K562 (cell line): ENCODE data around the gene EVL. TPM values are rescaled to one million over a fixed set of nuclear protein-coding genes. Genes with fewer than 3 reads are reported as not detected.

Source experiments
- ATAC-seq: fragments of 200-7000 bp; cut with Tn5 transposase; 3 replicates; pipeline ENCODE4 v1.9.1; 2020; ENCODE audit warnings: moderate library complexity
- BruUV-seq: library from RNA; stranded (reverse); fragments of 400-500 nt; replicated peaks from 2 replicates; lab custom pipeline; 2021; lab: Mats Ljungman, UMichigan
- CTCF ChIA-PET: fragments of 300-600 bp; formaldehyde crosslinking; extraction: SDS; loops from one replicate; lab custom pipeline; 2021; ENCODE audit warnings: low intra/inter-chr PET ratio; lab: Yijun Ruan, JAX
- POLR2A ChIA-PET: fragments of 300-600, 350-650 bp; sonication (Branson Sonifier 250); formaldehyde crosslinking; extraction: SDS; loops from one replicate; lab custom pipeline; 2021; ENCODE audit warnings: antibody characterized with exemption, inconsistent platforms; lab: Yijun Ruan, JAX
- DNase-seq, 4 experiments: peaks; one replicate each; pipeline versions ENCODE4 v3.0.0 to v3.0.0-alpha.2; 2011 to 2018; ENCODE audit warnings: low spot score in 3 of 4, mixed read lengths in 3 of 4; ENCODE audit errors: extremely low read depth in 1 of 4
- FAIRE-seq: peaks from 2 replicates; lab custom pipeline; 2011; peaks lifted over from hg19 to GRCh38; lab: Jason Lieb, UNC
- H2AFZ ChIP-seq: 2 replicates; pipeline ENCODE4 v1.6.0; 2011; ENCODE audit warnings: low read depth, low read length, control low read depth, inconsistent platforms
- H3K27ac ChIP-seq: fragments of 200-600 bp; 3 replicates; pipeline ENCODE4 v1.8.0; 2011; ENCODE audit warnings: low read depth, mild to moderate bottlenecking, control low read depth, inconsistent platforms, low read length, moderate library complexity, mixed read lengths; ENCODE audit errors: extremely low read depth
- H3K27me3 ChIP-seq, 2 experiments: fragments of 300-600 bp in 1 of 2; 2 replicates in 1 of 2; 3 replicates in 1 of 2; pipeline versions ENCODE4 v1.6.0 to v1.8.0; 2011; ENCODE audit warnings: inconsistent platforms in 2 of 2, low read length in 2 of 2, mild to moderate bottlenecking in 1 of 2, mixed read lengths in 1 of 2, moderate library complexity in 1 of 2; ENCODE audit not compliant: control insufficient read depth in 2 of 2, insufficient read depth in 2 of 2
- H3K36me3 ChIP-seq: fragments of 300-600 bp; 3 replicates; pipeline ENCODE4 v1.8.0; 2011; ENCODE audit warnings: mild to moderate bottlenecking, low read length, inconsistent platforms; ENCODE audit not compliant: control insufficient read depth, insufficient read depth
- H3K4me1 ChIP-seq, 2 experiments: fragments of 200-600 bp in 1 of 2; replicated peaks in 1 of 2; 2 replicates in 1 of 2; 3 replicates in 1 of 2; pipeline versions ENCODE4 v1.5.1 to v1.8.0; 2011; ENCODE audit warnings: inconsistent platforms in 2 of 2, low read length in 2 of 2, mild to moderate bottlenecking in 1 of 2, mixed read lengths in 1 of 2, moderate library complexity in 1 of 2; ENCODE audit not compliant: control insufficient read depth in 2 of 2, insufficient read depth in 2 of 2
- H3K4me2 ChIP-seq: 2 replicates; pipeline ENCODE4 v1.6.1; 2011; ENCODE audit warnings: low read length, control low read depth, inconsistent platforms, mixed read lengths; ENCODE audit not compliant: insufficient read depth
- H3K4me3 ChIP-seq: fragments of 200-600 bp; sonication (generic), shearing (Covaris generic); 2 replicates; pipeline ENCODE4 v1.5.1; 2016; ENCODE audit warnings: control low read depth, inconsistent platforms
- H3K79me2 ChIP-seq: fragments of 200-600 bp; 3 replicates; pipeline ENCODE4 v1.8.0; 2011; ENCODE audit warnings: low read length, inconsistent platforms; ENCODE audit not compliant: control insufficient read depth, insufficient read depth
- H3K9ac ChIP-seq, 2 experiments: 2 replicates each; pipeline versions ENCODE4 v1.6.0 to v1.6.1; 2011; ENCODE audit warnings: low read depth in 2 of 2, low read length in 2 of 2, control low read depth in 1 of 2, inconsistent platforms in 1 of 2, mild to moderate bottlenecking in 1 of 2, mixed read lengths in 1 of 2; ENCODE audit not compliant: insufficient read depth in 1 of 2
- H3K9me1 ChIP-seq: one replicate; pipeline ENCODE4 v1.6.0; 2011; ENCODE audit warnings: inconsistent platforms, mild to moderate bottlenecking, low read length, moderate library complexity; ENCODE audit not compliant: control insufficient read depth, insufficient read depth
- H3K9me3 ChIP-seq: replicated peaks from 2 replicates; pipeline ENCODE4 v1.5.1; 2011; ENCODE audit warnings: low read depth, low read length, inconsistent platforms; ENCODE audit not compliant: control insufficient read depth, insufficient read depth
- H4K20me1 ChIP-seq: replicated peaks from 2 replicates; pipeline ENCODE4 v1.6.1; 2011; ENCODE audit warnings: low read length, inconsistent platforms, mixed read lengths; ENCODE audit not compliant: control insufficient read depth, insufficient read depth
- ATF1 ChIP-seq, 2 experiments: fragments of 450-650 bp in 1 of 2; IDR thresholded peaks; 2 replicates each; pipeline ENCODE4 v1.6.1; 2016; ENCODE audit warnings: missing compliant biosample characterization in 1 of 2, missing genetic modification characterization in 1 of 2
- ETS1 ChIP-seq: conservative IDR thresholded peaks from 2 replicates; pipeline ENCODE4 v1.6.1; 2011; ENCODE audit warnings: low read depth, mild to moderate bottlenecking, low read length; ENCODE audit not compliant: control insufficient read depth
- EWSR1 ChIP-seq: fragments of 450-650 bp; IDR thresholded peaks from 2 replicates; pipeline ENCODE4 v1.6.1; 2018; ENCODE audit warnings: borderline replicate concordance, mild to moderate bottlenecking, low read depth, moderate library complexity; ENCODE audit not compliant: partially characterized antibody
- MNT ChIP-seq, 2 experiments: fragments of 450-650 bp; conservative IDR thresholded peaks; 2 replicates each; pipeline ENCODE4 v1.6.1; 2017; ENCODE audit warnings: mild to moderate bottlenecking in 2 of 2, moderate library complexity in 2 of 2
- OTX1 ChIP-seq: fragments of 450-650 bp; formaldehyde crosslinking; IDR thresholded peaks from 2 replicates; pipeline ENCODE4 v1.4.0; 2022; ENCODE audit warnings: mild to moderate bottlenecking
- THAP7 ChIP-seq: fragments of 250-450 bp; sonication (Bioruptor Pico); IDR thresholded peaks from 2 replicates; pipeline ENCODE4 v1.5.0; 2021
- ZNF143 ChIP-seq: sonication (generic); formaldehyde crosslinking; IDR thresholded peaks from 2 replicates; pipeline ENCODE4 v1.9.0; 2022; ENCODE audit warnings: mild to moderate bottlenecking, missing genetic modification reagents
- ZNF239 ChIP-seq: fragments of 250-450 bp; sonication (Bioruptor Pico); IDR thresholded peaks from 2 replicates; pipeline ENCODE4 v1.4.0; 2020; ENCODE audit warnings: mild to moderate bottlenecking
- ZNF24 ChIP-seq: fragments of 450-650 bp; IDR thresholded peaks from 2 replicates; pipeline ENCODE4 v1.6.1; 2016
- ZZZ3 ChIP-seq: fragments of 450-650 bp; IDR thresholded peaks from 2 replicates; pipeline ENCODE4 v1.6.1; 2016; ENCODE audit warnings: antibody characterized with exemption, mild to moderate bottlenecking, moderate library complexity
- WGBS: fragments of 100-300 bp; shearing (Covaris generic); methylation state at CpG from one replicate; pipeline ENCODE4 v1.1.6; 2016; ENCODE audit warnings: low coverage, mixed read lengths; ENCODE audit not compliant: insufficient coverage; ENCODE audit errors: missing lambda C conversion rate; 5-methylcytosine and 5-hydroxymethylcytosine counted together
- in situ Hi-C: fragments of 300-500 bp; cut with MboI; formaldehyde crosslinking; loops from 4 replicates; pipeline ENCODE4 v1.15.0; 2018; ENCODE audit warnings: inconsistent platforms, mixed read lengths
- intact Hi-C: fragments of 100-400 bp; cut with micrococcal nuclease; formaldehyde crosslinking; loops from 2 replicates; pipeline ENCODE4 v1.14.2; 2022
- polyA plus RNA-seq, 8 experiments: library from polyadenylated mRNA; depleted of rRNA in 4 of 8; stranded (reverse) in 5 of 8; unstranded in 3 of 8; fragments of >200 nt; fragmentation: Nextera tagmentation in 2 of 8; fragmentation: Illumina TruSeq in 1 of 8; extraction: Ambion mirVana in 2 of 8; extraction: Trizol in 1 of 8; gene quantifications; 2 replicates each; pipeline versions ENCODE4 v1.2.1 to v1.2.3, GENCODE V29; 2011 to 2014; ENCODE audit warnings: inconsistent platforms in 1 of 8, missing spikeins in 1 of 8
- total RNA-seq, 7 experiments: library from RNA; depleted of rRNA in 6 of 7; stranded (reverse); fragments of >200 nt in 6 of 7; fragmentation: Illumina TruSeq in 2 of 7; extraction: Trizol in 2 of 7; gene quantifications; 2 replicates each; pipeline versions ENCODE4 v1.2.1 to v1.2.3, GENCODE V29; 2011 to 2021; ENCODE audit warnings: low replicate concordance in 1 of 7
- TF ChIP-seq, protein P1 (sequence below): fragments of 250-450 bp; sonication (Bioruptor Pico); IDR thresholded peaks from 2 replicates; pipeline ENCODE4 v1.5.0; 2021; ENCODE audit warnings: mild to moderate bottlenecking, borderline replicate concordance
- TF ChIP-seq, protein P2 (sequence below): fragments of 250-450 bp; sonication (Bioruptor Pico); IDR thresholded peaks from 2 replicates; pipeline ENCODE4 v1.5.0; 2022; ENCODE audit warnings: mild to moderate bottlenecking
- TF ChIP-seq, protein P3 (sequence below): fragments of 450-650 bp; formaldehyde crosslinking; IDR thresholded peaks from 2 replicates; pipeline ENCODE4 v1.4.0; 2022; ENCODE audit warnings: mild to moderate bottlenecking, moderate library complexity

The EVL gene
- total and polyA plus RNA-seq, 9 of the 15 experiments (the other 6 are each of a cell fraction or from before 2014, with no cell fraction given): 2.9 to 43.4 (median 23.9) TPM

DNA sequence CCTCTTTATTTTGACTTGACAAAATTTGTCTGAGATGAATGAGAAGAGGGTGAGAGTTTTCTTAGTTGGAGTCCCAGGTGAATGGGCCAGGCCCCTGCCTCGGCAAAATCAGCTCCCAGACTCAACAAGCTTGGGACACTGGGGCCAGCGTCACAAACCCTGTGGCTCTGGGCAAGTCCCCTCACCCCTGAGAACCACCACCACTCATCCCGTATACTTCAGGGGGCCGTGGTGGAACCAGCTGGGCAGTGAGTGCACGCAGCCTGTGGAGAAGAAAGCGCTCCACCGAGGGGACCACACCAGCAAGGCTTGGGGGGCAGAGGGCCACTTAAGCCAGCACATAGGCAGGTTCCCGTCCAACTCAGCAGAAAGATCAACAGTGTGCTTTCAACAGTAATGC, 54.0 kb downstream of the EVL start:
- Histone ChIP-seq H3K27ac (no peak overlapping the region), H3K9me1 (no peaks in the 10 kb centered on the region), H3K4me2 (no peak overlapping the region), H2AFZ (no peak overlapping the region), H3K9ac (no peak overlapping the region), H3K36me3 (peaks cover 8% of the 10 kb centered on the region; the same call in 2 of the 3 replicates), H3K79me2 (no peaks in the 10 kb centered on the region), H3K4me1 (no peaks in the 10 kb centered on the region; a peak in 1 of 5 replicates), H4K20me1 (no peaks in the 10 kb centered on the region), H3K27me3 (no peaks in the 10 kb centered on the region), H3K9me3 (no peaks in the 10 kb centered on the region), H3K4me3 (no peak overlapping the region)
- intact Hi-C loops (no loop called here), in situ Hi-C loops (loop anchor here (5.0 to 10.0 kb wide), 2 partner anchors 47 to 134 kb away; no protein-coding TSS in a partner anchor)
- ATAC-seq (no peak), FAIRE-seq (no peak), DNase-seq (no peak)
- no TSS peak for BruUV-seq
- ChIA-PET POLR2A (interaction anchor here (1.7 kb wide), 1 partner anchor 9 kb away, joined by 7 read pairs; no protein-coding TSS in a partner anchor), CTCF (no interaction called here)
- 86% methylated on average over 2 of the region's 8 CpGs for WGBS
- TF ChIP-seq MNT (conservative IDR thresholded peaks at IDR 0.05) (no peak), ZNF143 (no peak), ETS1 (no peak), OTX1 (no peak), ATF1 (CRISPR knock-in tag; IDR thresholded peaks at IDR 0.05) (no peak), ATF1 (tag; IDR thresholded peaks at IDR 0.05) (no peak), ZZZ3 (no peak), ZNF24 (no peak), ZNF239 (CRISPR knock-in tag) (no peak), EWSR1 (no peak), THAP7 (CRISPR knock-in tag) (no peak)
- TF ChIP-seq, protein P1, sequence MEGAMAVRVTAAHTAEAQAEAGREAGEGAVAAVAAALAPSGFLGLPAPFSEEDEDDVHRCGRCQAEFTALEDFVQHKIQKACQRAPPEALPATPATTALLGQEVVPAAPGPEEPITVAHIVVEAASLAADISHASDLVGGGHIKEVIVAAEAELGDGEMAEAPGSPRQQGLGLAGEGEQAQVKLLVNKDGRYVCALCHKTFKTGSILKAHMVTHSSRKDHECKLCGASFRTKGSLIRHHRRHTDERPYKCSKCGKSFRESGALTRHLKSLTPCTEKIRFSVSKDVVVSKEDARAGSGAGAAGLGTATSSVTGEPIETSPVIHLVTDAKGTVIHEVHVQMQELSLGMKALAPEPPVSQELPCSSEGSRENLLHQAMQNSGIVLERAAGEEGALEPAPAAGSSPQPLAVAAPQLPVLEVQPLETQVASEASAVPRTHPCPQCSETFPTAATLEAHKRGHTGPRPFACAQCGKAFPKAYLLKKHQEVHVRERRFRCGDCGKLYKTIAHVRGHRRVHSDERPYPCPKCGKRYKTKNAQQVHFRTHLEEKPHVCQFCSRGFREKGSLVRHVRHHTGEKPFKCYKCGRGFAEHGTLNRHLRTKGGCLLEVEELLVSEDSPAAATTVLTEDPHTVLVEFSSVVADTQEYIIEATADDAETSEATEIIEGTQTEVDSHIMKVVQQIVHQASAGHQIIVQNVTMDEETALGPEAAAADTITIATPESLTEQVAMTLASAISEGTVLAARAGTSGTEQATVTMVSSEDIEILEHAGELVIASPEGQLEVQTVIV: no peak
- TF ChIP-seq, protein P2, sequence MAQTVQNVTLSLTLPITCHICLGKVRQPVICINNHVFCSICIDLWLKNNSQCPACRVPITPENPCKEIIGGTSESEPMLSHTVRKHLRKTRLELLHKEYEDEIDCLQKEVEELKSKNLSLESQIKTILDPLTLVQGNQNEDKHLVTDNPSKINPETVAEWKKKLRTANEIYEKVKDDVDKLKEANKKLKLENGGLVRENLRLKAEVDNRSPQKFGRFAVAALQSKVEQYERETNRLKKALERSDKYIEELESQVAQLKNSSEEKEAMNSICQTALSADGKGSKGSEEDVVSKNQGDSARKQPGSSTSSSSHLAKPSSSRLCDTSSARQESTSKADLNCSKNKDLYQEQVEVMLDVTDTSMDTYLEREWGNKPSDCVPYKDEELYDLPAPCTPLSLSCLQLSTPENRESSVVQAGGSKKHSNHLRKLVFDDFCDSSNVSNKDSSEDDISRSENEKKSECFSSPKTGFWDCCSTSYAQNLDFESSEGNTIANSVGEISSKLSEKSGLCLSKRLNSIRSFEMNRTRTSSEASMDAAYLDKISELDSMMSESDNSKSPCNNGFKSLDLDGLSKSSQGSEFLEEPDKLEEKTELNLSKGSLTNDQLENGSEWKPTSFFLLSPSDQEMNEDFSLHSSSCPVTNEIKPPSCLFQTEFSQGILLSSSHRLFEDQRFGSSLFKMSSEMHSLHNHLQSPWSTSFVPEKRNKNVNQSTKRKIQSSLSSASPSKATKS (CRISPR knock-in tag): no peak
- TF ChIP-seq, protein P3, sequence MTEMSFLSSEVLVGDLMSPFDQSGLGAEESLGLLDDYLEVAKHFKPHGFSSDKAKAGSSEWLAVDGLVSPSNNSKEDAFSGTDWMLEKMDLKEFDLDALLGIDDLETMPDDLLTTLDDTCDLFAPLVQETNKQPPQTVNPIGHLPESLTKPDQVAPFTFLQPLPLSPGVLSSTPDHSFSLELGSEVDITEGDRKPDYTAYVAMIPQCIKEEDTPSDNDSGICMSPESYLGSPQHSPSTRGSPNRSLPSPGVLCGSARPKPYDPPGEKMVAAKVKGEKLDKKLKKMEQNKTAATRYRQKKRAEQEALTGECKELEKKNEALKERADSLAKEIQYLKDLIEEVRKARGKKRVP (CRISPR knock-in tag): no peak
